Measurements from ENCODE around the gene LYST. TPM values are rescaled to one million over a fixed set of nuclear protein-coding genes. Genes with fewer than 3 reads are reported as not detected.

Gene LYST
- total and polyA plus RNA-seq, 2 of the 8 experiments (the other 6 are each of a cell fraction or from before 2014, with no cell fraction given): 0.29 to 0.58 TPM

GRCh38 chr1:235906436-235906835 lies 39.7 kb upstream of the LYST start:
- no peak overlapping the region for H2BK20ac ChIP-seq (ENCODE audit: low read length)
- ChIA-PET CTCF (ENCODE audit: partially characterized antibody) (interaction anchor here (1.4 to 1.7 kb wide), 3 partner anchors 11 to 23 kb away, joined by 3 to 5 read pairs (median 4); no protein-coding TSS in a partner anchor), POLR2A (ENCODE audit: partially characterized antibody) (interaction anchor here (1.1 kb wide), 1 partner anchor 14 kb away, joined by 3 read pairs; no protein-coding TSS in a partner anchor)
- no peak for DNase-seq (ENCODE audit: low read depth in 1 of 2, low spot score in 2 of 2)
- H2BK120ac ChIP-seq (replicated peaks; ENCODE audit: low read depth, low read length): no peak overlapping the region
- no peak overlapping the region for H2AK5ac ChIP-seq (ENCODE audit: low read depth, low read length)
- no peak overlapping the region for H4K5ac ChIP-seq (ENCODE audit: insufficient read length, low read depth, low read length)
- no peaks in the 10 kb centered on the region; the same call in 1 of the 2 replicates for H3K23me2 ChIP-seq (ENCODE audit: low read depth, low read length)
- H3K9ac ChIP-seq (replicated peaks in 1 of 4; ENCODE audit: extremely low read depth in 1 of 4, low read depth in 3 of 4, low read length in 3 of 4): no peak overlapping the region
- no peaks in the 10 kb centered on the region for H4K20me1 ChIP-seq (replicated peaks in 1 of 2; ENCODE audit: control insufficient read depth in 1 of 2, insufficient read depth in 2 of 2, low read length in 2 of 2)
- 96% methylated on average over 5 of the region's 5 CpGs; no CpG with 5 or more reads in 1 of the 2 experiments for WGBS, 2 experiments (ENCODE audit: extremely low coverage in 1 of 2, insufficient coverage in 1 of 2, insufficient read length in 1 of 2, insufficient replicate concordance in 2 of 2, low coverage in 1 of 2, low lambda C conversion rate in 2 of 2, missing lambda C conversion rate in 1 of 2)
- H2BK5ac ChIP-seq (ENCODE audit: low read depth, low read length): no peak overlapping the region
- no peak overlapping the region for H2AFZ ChIP-seq (ENCODE audit: low read length)
- no peak overlapping the region for H3K4ac ChIP-seq (replicated peaks; ENCODE audit: insufficient read length, low read depth, low read length)
- no peak overlapping the region for H3K56ac ChIP-seq (replicated peaks; ENCODE audit: insufficient read length, low read depth, low read length)
- no peaks in the 10 kb centered on the region for H3K36me3 ChIP-seq (ENCODE audit: control insufficient read depth in 2 of 4, insufficient read depth in 4 of 4, low read length in 3 of 4)
- H3K4me2 ChIP-seq (ENCODE audit: insufficient read depth in 1 of 2, low read depth in 2 of 2, low read length in 2 of 2): no peak overlapping the region
- no peak overlapping the region for H3K4me3 ChIP-seq (ENCODE audit: extremely low read depth in 1 of 4, insufficient read depth in 2 of 4, low read depth in 3 of 4, low read length in 4 of 4)
- no peak overlapping the region for H4K91ac ChIP-seq (replicated peaks; ENCODE audit: insufficient read length, low read length)
- FAIRE-seq: no peak
- H3K79me2 ChIP-seq (ENCODE audit: control insufficient read depth in 1 of 2, insufficient read depth in 2 of 2, low read length in 2 of 2): no peaks in the 10 kb centered on the region
- H3K14ac ChIP-seq (ENCODE audit: insufficient read length): no peak overlapping the region
- H3K18ac ChIP-seq (ENCODE audit: extremely low read depth, low read length): no peak overlapping the region
- no peak overlapping the region for H3K23ac ChIP-seq (ENCODE audit: insufficient read length)
- no peak overlapping the region for H2BK12ac ChIP-seq (ENCODE audit: low read depth, low read length)
- H3K27me3 ChIP-seq (replicated peaks in 1 of 4; ENCODE audit: control insufficient read depth in 3 of 4, extremely low read depth in 1 of 4, insufficient read depth in 3 of 4, low read length in 3 of 4): no peaks in the 10 kb centered on the region
- no peak overlapping the region for H4K8ac ChIP-seq (ENCODE audit: extremely low read depth, insufficient read depth, low read length)
- no peak overlapping the region for H3K27ac ChIP-seq (ENCODE audit: low read depth, low read length)
- H2BK15ac ChIP-seq (ENCODE audit: low read length): no peak overlapping the region
- H3K9me3 ChIP-seq (ENCODE audit: insufficient read depth in 2 of 2, low read depth in 1 of 2, low read length in 1 of 2): no peaks in the 10 kb centered on the region
- no peaks in the 10 kb centered on the region for H3K79me1 ChIP-seq (ENCODE audit: low read depth, low read length)
- H3K4me1 ChIP-seq (replicated peaks in 1 of 4; ENCODE audit: control insufficient read depth in 3 of 4, insufficient read depth in 4 of 4, low read length in 3 of 4): peaks cover 0 to 3% (median 1%) of the 10 kb centered on the region in 4 experiments; a peak in 3 of 7 replicates
- TF ChIP-seq USF2 (IDR thresholded peaks at IDR 0.05; ENCODE audit: low read length) (no peak), CTBP2 (IDR thresholded peaks at IDR 0.05; ENCODE audit: borderline replicate concordance, insufficient read depth, insufficient read length, low read length) (no peak), MAFK (IDR thresholded peaks at IDR 0.05; ENCODE audit: low read depth, low read length) (no peak), EZH2 (IDR thresholded peaks at IDR 0.05; ENCODE audit: low read depth, low read length, severe bottlenecking) (no peak), CBX5 (IDR thresholded peaks at IDR 0.05; ENCODE audit: low read depth, low read length) (no peak), EGR1 (IDR thresholded peaks at IDR 0.05; ENCODE audit: borderline replicate concordance, low read depth, low read length) (no peak), POLR2A (IDR thresholded peaks at IDR 0.05; ENCODE audit: control extremely low read depth in 1 of 2, low read depth in 2 of 2, low read length in 2 of 2) (no peak), SP4 (IDR thresholded peaks at IDR 0.05; ENCODE audit: low read length) (no peak), NANOG (IDR thresholded peaks at IDR 0.05; ENCODE audit: insufficient read depth, low read depth, low read length, poor library complexity, severe bottlenecking) (no peak), SIRT6 (IDR thresholded peaks at IDR 0.05; ENCODE audit: low read length) (no peak), RBBP5 (IDR thresholded peaks at IDR 0.05; ENCODE audit: borderline replicate concordance, low read depth, low read length) (no peak), CBX8 (IDR thresholded peaks at IDR 0.05; ENCODE audit: borderline replicate concordance, low read depth, low read length) (no peak)

All from H1 (cell line).